Fibroblast of lung (primary cell): Measurements from ENCODE around the gene LTA4H. TPM values are rescaled to one million over a fixed set of nuclear protein-coding genes. Genes with fewer than 3 reads are reported as not detected.

Source experiments
- DNase-seq, 2 donors: peaks; one replicate each; pipeline versions ENCODE4 v3.0.0 to v3.0.0-alpha.2; 2010; ENCODE audit warnings: low read depth in 2 of 2
- H2AFZ ChIP-seq: 2 replicates; pipeline ENCODE4 v1.5.1; 2012; ENCODE audit warnings: low read length, control low read depth, inconsistent platforms
- H3K27ac ChIP-seq: 2 replicates; pipeline ENCODE4 v1.5.1; 2011; ENCODE audit warnings: low read length, control low read depth; ENCODE audit not compliant: insufficient read depth
- H3K27me3 ChIP-seq: 2 replicates; pipeline ENCODE4 v1.5.1; 2011; ENCODE audit warnings: mild to moderate bottlenecking, low read length; ENCODE audit not compliant: control insufficient read depth, insufficient read depth
- H3K36me3 ChIP-seq: 2 replicates; pipeline ENCODE4 v1.5.1; 2011; ENCODE audit warnings: low read length; ENCODE audit not compliant: control insufficient read depth, insufficient read depth
- H3K4me1 ChIP-seq: 2 replicates; pipeline ENCODE4 v1.5.1; 2011; ENCODE audit warnings: low read length; ENCODE audit not compliant: control insufficient read depth, insufficient read depth; ENCODE audit errors: extremely low read depth
- H3K4me2 ChIP-seq: 2 replicates; pipeline ENCODE4 v1.5.1; 2011; ENCODE audit warnings: low read length, control low read depth; ENCODE audit not compliant: insufficient read depth; ENCODE audit errors: extremely low read depth
- H3K4me3 ChIP-seq, 4 experiments: fragments of 200-600 bp in 1 of 4; sonication (generic) in 1 of 4; replicated peaks in 1 of 4; 2 replicates each; pipeline ENCODE4 v1.5.1; 2011 to 2016; ENCODE audit warnings: low read length in 4 of 4, low read depth in 3 of 4, mild to moderate bottlenecking in 3 of 4, control low read depth in 2 of 4, inconsistent platforms in 1 of 4, mixed read lengths in 1 of 4; ENCODE audit not compliant: insufficient read depth in 1 of 4; ENCODE audit errors: control extremely low read depth in 1 of 4
- H3K79me2 ChIP-seq: 2 replicates; pipeline ENCODE4 v1.5.1; 2012; ENCODE audit warnings: mild to moderate bottlenecking, low read length, inconsistent platforms; ENCODE audit not compliant: control insufficient read depth, insufficient read depth
- H3K9ac ChIP-seq: 2 replicates; pipeline ENCODE4 v1.5.1; 2011; ENCODE audit warnings: mild to moderate bottlenecking, low read length, control low read depth; ENCODE audit not compliant: insufficient read depth
- H3K9me3 ChIP-seq: 2 replicates; pipeline ENCODE4 v1.5.1; 2012; ENCODE audit warnings: low read depth, low read length; ENCODE audit not compliant: control insufficient read depth, insufficient read depth
- H4K20me1 ChIP-seq: 2 replicates; pipeline ENCODE4 v1.5.1; 2011; ENCODE audit warnings: low read length; ENCODE audit not compliant: control insufficient read depth, insufficient read depth; ENCODE audit errors: extremely low read depth
- EZH2 ChIP-seq: IDR thresholded peaks from 2 replicates; pipeline ENCODE4 v1.5.1; 2012; ENCODE audit warnings: low read length, control low read depth, mild to moderate bottlenecking; ENCODE audit errors: missing control alignments
- polyA plus RNA-seq, 2 donors: library from polyadenylated mRNA; depleted of rRNA in 1 of 2; stranded (reverse) in 1 of 2; unstranded in 1 of 2; fragments of >200 nt; gene quantifications; 2 replicates each; pipeline ENCODE4 v1.2.1, GENCODE V29; 2011 to 2012; ENCODE audit warnings: missing spikeins in 1 of 2
- total RNA-seq: library from RNA; depleted of rRNA; stranded (reverse); fragments of >200 nt; gene quantifications from 2 replicates; pipeline ENCODE4 v1.2.1, GENCODE V29; 2014
- TF ChIP-seq, protein P1 (sequence below), 2 donors: IDR thresholded peaks in 1 of 2; conservative IDR thresholded peaks in 1 of 2; 1 replicate in 1 of 2; 2 replicates in 1 of 2; pipeline ENCODE4 v1.5.1; 2011 to 2012; ENCODE audit warnings: low read length in 2 of 2, control low read depth in 1 of 2, inconsistent platforms in 1 of 2, low read depth in 1 of 2, mild to moderate bottlenecking in 1 of 2

The LTA4H gene
- total and polyA plus RNA-seq, 2 donors (not counting 1 experiment from before 2014, with no cell fraction given) = 81.1 to 100 TPM

DNA sequence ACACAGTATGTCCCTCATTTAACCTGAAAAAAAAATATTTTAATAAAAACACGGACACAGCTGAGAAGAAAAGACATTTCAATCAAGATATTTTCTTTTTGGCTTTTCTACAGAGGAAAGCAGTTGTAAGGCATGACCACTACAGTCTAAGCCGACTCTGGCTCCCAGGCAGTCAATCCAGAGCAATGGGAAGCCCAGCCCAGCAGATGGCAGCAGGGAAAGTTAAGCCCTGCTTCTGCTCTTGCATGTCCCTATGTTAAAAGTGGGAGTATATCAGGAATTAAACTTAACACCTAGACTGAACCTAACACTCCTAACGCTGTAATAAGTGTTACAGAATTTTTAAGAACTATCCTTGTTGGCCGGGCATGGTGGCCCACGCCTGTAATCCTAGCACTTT, 19.7 kb downstream of the LTA4H start:
- Histone ChIP-seq H3K27me3 (no peaks in the 10 kb centered on the region), H3K9me3 (no peaks in the 10 kb centered on the region), H3K4me2 (no peak overlapping the region), H2AFZ (no peak overlapping the region), H3K36me3 (peaks cover 2% of the 10 kb centered on the region), H3K9ac (no peak overlapping the region), H3K4me1 (no peaks in the 10 kb centered on the region), H3K27ac (no peak overlapping the region), H3K79me2 (no peaks in the 10 kb centered on the region), H3K4me3 (no peak overlapping the region), H4K20me1 (no peaks in the 10 kb centered on the region)
- peak; percentile 20 to 43 for DNase-seq
- TF ChIP-seq, protein P1, sequence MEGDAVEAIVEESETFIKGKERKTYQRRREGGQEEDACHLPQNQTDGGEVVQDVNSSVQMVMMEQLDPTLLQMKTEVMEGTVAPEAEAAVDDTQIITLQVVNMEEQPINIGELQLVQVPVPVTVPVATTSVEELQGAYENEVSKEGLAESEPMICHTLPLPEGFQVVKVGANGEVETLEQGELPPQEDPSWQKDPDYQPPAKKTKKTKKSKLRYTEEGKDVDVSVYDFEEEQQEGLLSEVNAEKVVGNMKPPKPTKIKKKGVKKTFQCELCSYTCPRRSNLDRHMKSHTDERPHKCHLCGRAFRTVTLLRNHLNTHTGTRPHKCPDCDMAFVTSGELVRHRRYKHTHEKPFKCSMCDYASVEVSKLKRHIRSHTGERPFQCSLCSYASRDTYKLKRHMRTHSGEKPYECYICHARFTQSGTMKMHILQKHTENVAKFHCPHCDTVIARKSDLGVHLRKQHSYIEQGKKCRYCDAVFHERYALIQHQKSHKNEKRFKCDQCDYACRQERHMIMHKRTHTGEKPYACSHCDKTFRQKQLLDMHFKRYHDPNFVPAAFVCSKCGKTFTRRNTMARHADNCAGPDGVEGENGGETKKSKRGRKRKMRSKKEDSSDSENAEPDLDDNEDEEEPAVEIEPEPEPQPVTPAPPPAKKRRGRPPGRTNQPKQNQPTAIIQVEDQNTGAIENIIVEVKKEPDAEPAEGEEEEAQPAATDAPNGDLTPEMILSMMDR (conservative IDR thresholded peaks at IDR 0.05 in 1 of 2, IDR thresholded peaks at IDR 0.05 in 1 of 2; ENCODE audit: low read depth in 1 of 2, low read length in 2 of 2) = peak; percentile 48 to 50
- no peak for TF ChIP-seq EZH2

DNA sequence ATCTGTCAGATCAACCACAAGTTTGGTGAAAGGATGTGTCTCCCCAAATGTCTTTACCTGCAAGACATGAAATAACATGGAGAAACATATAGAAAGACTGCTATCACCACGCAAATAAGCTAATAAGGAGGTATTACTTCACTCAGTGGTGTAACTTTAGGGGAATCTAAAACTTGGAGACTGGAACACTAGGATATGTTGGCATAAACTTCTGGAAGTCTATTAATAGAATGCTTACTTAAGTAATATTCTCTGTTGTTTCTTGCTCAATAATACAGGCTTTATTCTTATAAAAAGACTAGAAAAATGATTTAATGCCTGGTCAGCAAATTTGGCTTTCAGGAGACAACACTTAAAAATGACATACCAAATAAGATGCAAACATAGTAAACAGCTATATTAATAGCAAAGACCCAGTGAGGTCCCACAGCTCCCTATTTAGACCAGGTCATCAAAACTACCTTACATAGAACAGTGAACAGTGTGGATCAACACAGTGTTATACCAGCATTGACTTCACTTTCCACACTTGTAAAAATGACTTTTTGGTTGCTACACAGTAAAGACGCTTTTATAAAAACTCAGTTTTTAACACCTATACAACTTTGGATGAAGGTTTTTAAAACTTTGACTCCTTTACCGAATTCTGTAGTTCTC, 20.3 kb downstream of the LTA4H start:
- H3K4me1 ChIP-seq = no peaks in the 10 kb centered on the region
- H3K36me3 ChIP-seq = peaks cover 2% of the 10 kb centered on the region

DNA sequence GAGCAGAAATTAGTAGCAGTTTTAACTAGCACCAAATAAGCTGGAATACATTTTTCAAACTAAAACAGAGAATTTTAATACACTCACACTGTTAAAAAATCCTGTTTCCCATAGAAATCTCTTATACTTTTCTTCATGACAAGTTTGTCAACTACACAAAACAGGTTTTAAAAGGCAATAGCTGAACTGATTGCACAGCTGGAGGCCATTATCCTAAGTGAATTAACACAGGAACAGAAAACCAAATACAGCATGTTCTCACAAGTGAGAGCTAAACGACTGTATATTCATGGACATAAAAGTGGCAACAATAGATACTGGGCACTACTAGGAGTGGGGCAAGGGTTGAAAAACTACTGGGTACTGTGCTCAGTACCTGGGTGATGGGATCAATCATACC, 27.7 kb downstream of the LTA4H start:
- H3K4me1 ChIP-seq = no peaks in the 10 kb centered on the region
- H3K79me2 ChIP-seq = no peaks in the 10 kb centered on the region
- H3K27ac ChIP-seq = no peak overlapping the region
- H3K9me3 ChIP-seq = no peaks in the 10 kb centered on the region
- DNase-seq = no peak
- no peak overlapping the region for H3K4me3 ChIP-seq
- no peaks in the 10 kb centered on the region for H4K20me1 ChIP-seq
- no peak overlapping the region for H3K4me2 ChIP-seq
- H3K9ac ChIP-seq = no peak overlapping the region
- H3K36me3 ChIP-seq = no peaks in the 10 kb centered on the region
- TF ChIP-seq EZH2 = no peak
- TF ChIP-seq, protein P1 (conservative IDR thresholded peaks at IDR 0.05 in 1 of 2, IDR thresholded peaks at IDR 0.05 in 1 of 2; ENCODE audit: low read depth in 1 of 2, low read length in 2 of 2) = no peak
- H2AFZ ChIP-seq = no peak overlapping the region
- H3K27me3 ChIP-seq = no peaks in the 10 kb centered on the region

More for the DNA sequence above, 20.3 kb downstream of the LTA4H start:
- H3K79me2 ChIP-seq = no peaks in the 10 kb centered on the region
- peak in 1 of 2 donors; percentile 49 for DNase-seq
- no peaks in the 10 kb centered on the region for H3K27me3 ChIP-seq
- H3K9ac ChIP-seq = no peak overlapping the region
- H3K4me2 ChIP-seq = no peak overlapping the region
- no peaks in the 10 kb centered on the region for H3K9me3 ChIP-seq
- H3K27ac ChIP-seq = no peak overlapping the region
- H3K4me3 ChIP-seq = no peak overlapping the region
- no peaks in the 10 kb centered on the region for H4K20me1 ChIP-seq
- H2AFZ ChIP-seq = no peak overlapping the region
- TF ChIP-seq EZH2 = no peak
- TF ChIP-seq, protein P1 (conservative IDR thresholded peaks at IDR 0.05 in 1 of 2, IDR thresholded peaks at IDR 0.05 in 1 of 2; ENCODE audit: low read depth in 1 of 2, low read length in 2 of 2) = no peak
